ENCODE results near the gene GABARAP. TPM values are rescaled to one million over a fixed set of nuclear protein-coding genes. Genes with fewer than 3 reads are reported as not detected.

Gene GABARAP
- total and polyA plus RNA-seq, 10 of the 15 experiments (the other 5 are each of a cell fraction or from before 2014, with no cell fraction given), result 134 to 613 (median 285) TPM

- peak overlapping the region; percentile 91 for H3K9ac ChIP-seq (ENCODE audit: control insufficient read depth, insufficient read depth, low read length)
- peak overlapping the region; percentile 90 for H3K4me3 ChIP-seq
- WGBS (ENCODE audit: insufficient coverage, insufficient replicate concordance, low lambda C conversion rate, missing lambda C conversion rate), result under 1% methylated on average over 35 of the region's 55 CpGs
- peak overlapping the region; percentile 89 for H3K4me2 ChIP-seq (ENCODE audit: control insufficient read depth, insufficient read depth)
- peaks cover 6 to 16% of the 10 kb centered on the region in 2 experiments; a peak in 3 of 4 replicates for H3K36me3 ChIP-seq (ENCODE audit: control insufficient read depth in 2 of 2, insufficient read depth in 2 of 2, low read length in 1 of 2)
- H3K4me1 ChIP-seq (ENCODE audit: control insufficient read depth, insufficient read depth, low read length), result peaks cover 10% of the 10 kb centered on the region
- BruUV-seq (replicated peaks), result no TSS peak
- no peaks in the 10 kb centered on the region for H3K9me3 ChIP-seq (replicated peaks; ENCODE audit: control insufficient read depth, insufficient read depth, low read length)
- POLR2A ChIA-PET, result interaction anchor here (1.0 to 4.4 kb wide), 4 partner anchors 12 to 62 kb away, joined by 3 to 99 read pairs (median 18); partner anchors contain the start of genes ACADVL, DLG4, DVL2 and GABARAP
- SMC1A ChIA-PET (ENCODE audit: uncharacterized antibody, unreplicated experiment), result interaction anchor here (0.9 to 3.6 kb wide), 4 partner anchors 10 to 85 kb away, joined by 3 to 26 read pairs (median 10); partner anchors contain the start of genes ACADVL, ACAP1, GABARAP and PHF23
- FAIRE-seq (no peak), ATAC-seq (peak; percentile 26), DNase-seq (ENCODE audit: low read depth, low spot score) (no peak)
- CTCF ChIA-PET, result interaction anchor here (2.7 to 3.2 kb wide), 2 partner anchors 30 to 45 kb away, joined by 10 to 18 read pairs; partner anchors contain the start of genes ACADVL and DLG4
- RAD21 ChIA-PET (ENCODE audit: unreplicated experiment), result interaction anchor here (0.7 to 2.0 kb wide), 5 partner anchors 9 to 269 kb away, joined by 4 to 11 read pairs (median 5); partner anchors contain the start of genes ACADVL, DLG4, DVL2 and GABARAP
- in situ Hi-C loops (cut with MboI), result no loop called here
- no peaks in the 10 kb centered on the region for H3K27me3 ChIP-seq (replicated peaks in 1 of 2; ENCODE audit: control insufficient read depth in 2 of 2, insufficient read depth in 2 of 2, low read length in 1 of 2)
- H3K27ac ChIP-seq (ENCODE audit: control insufficient read depth, insufficient read depth), result peak overlapping the region; percentile 87
- no peaks in the 10 kb centered on the region for H4K20me1 ChIP-seq (ENCODE audit: control insufficient read depth, insufficient read depth)
- intact Hi-C loops (cut with micrococcal nuclease; ENCODE audit: unreplicated experiment), result loop anchor here (1.0 kb wide), 1 partner anchor 9 kb away; the partner anchor contains the start of gene GABARAP
- H3K79me2 ChIP-seq (ENCODE audit: control insufficient read depth, insufficient read depth, low read length), result peaks cover 60% of the 10 kb centered on the region
- H2AFZ ChIP-seq (ENCODE audit: control insufficient read depth, low read depth, low read length), result no peak overlapping the region
- TF ChIP-seq CEBPZ (IDR thresholded peaks at IDR 0.05; ENCODE audit: low read depth, low read length), result no peak
- no peak for TF ChIP-seq SREBF2 (IDR thresholded peaks at IDR 0.05; ENCODE audit: low read length)
- peak; percentile 53; the same call in 1 of the 2 replicates for TF ChIP-seq LARP7 (IDR thresholded peaks at IDR 0.05)
- TF ChIP-seq CBFB (IDR thresholded peaks at IDR 0.05; ENCODE audit: low read depth), result no peak
- TF ChIP-seq KAT2A (conservative IDR thresholded peaks at IDR 0.05; ENCODE audit: control insufficient read depth, low read depth, low read length), result no peak
- no peak for TF ChIP-seq SMC3 (IDR thresholded peaks at IDR 0.05; ENCODE audit: borderline replicate concordance, low read length)
- no peak for TF ChIP-seq MYC (IDR thresholded peaks at IDR 0.05; ENCODE audit: insufficient read depth, insufficient read length, insufficient replicate concordance, low read length, severe bottlenecking)
- TF ChIP-seq SMAD1 (IDR thresholded peaks at IDR 0.05; ENCODE audit: low read depth, partially characterized antibody), result no peak
- TF ChIP-seq NKRF (conservative IDR thresholded peaks at IDR 0.05), result peak; percentile 46; the same call in 1 of the 2 replicates
- 0 out of 2 replicates have a peak, but pooled peaks have one; percentile 11 for TF ChIP-seq NR2C1 (IDR thresholded peaks at IDR 0.05)
- peak; percentile 30; the same call in 1 of the 2 replicates for TF ChIP-seq POLR2AphosphoS5 (IDR thresholded peaks at IDR 0.05; ENCODE audit: low read length)
- no peak for TF ChIP-seq ZZZ3 (IDR thresholded peaks at IDR 0.05; ENCODE audit: control insufficient read depth, insufficient read length, low read depth)
- no peak for TF ChIP-seq MXI1 (IDR thresholded peaks at IDR 0.05; ENCODE audit: low read depth, low read length)
- no peak for TF ChIP-seq NFYA (IDR thresholded peaks at IDR 0.05; ENCODE audit: borderline replicate concordance, low read depth, low read length)
- TF ChIP-seq PAX8 (IDR thresholded peaks at IDR 0.05), result no peak
- TF ChIP-seq PKNOX1 (IDR thresholded peaks at IDR 0.05), result peak; percentile 19; the same call in 1 of the 2 replicates
These were observed 8.7 kb upstream of the GABARAP start for GRCh38 chr17:7250695-7251627.

Measured in GM12878 (cell line).